Fibroblast of skin of right quadriceps (primary cell): ENCODE data around the gene PHF21B.

ENCODE experiments used
- DNase-seq: peaks from one replicate; pipeline ENCODE4 v3.0.0-alpha.2; 2013

Gene PHF21B

DNA sequence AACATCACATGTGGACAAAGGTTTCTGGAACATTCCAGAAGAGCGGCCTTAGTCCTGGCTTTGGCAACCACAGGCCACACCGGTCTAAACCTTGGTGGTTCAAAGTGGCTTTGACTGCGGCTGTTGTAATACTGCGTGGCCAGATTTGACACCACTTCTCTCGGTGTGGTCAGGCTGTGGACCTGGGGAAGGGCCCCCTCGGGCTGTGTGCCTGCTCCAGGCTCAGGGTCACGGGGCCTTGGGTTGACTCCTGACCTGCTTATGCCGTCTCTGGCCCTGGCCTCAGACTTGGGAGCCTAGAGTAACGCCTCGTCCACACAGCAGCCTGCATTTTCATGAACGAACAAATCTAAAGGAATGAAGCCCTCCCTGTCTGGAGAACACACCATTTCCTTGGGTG, 118.0 kb downstream of the PHF21B start:
- no peak for DNase-seq

GRCh38 chr22:44891293-44891747, 118.5 kb downstream of the PHF21B start:
- DNase-seq: no peak

DNA sequence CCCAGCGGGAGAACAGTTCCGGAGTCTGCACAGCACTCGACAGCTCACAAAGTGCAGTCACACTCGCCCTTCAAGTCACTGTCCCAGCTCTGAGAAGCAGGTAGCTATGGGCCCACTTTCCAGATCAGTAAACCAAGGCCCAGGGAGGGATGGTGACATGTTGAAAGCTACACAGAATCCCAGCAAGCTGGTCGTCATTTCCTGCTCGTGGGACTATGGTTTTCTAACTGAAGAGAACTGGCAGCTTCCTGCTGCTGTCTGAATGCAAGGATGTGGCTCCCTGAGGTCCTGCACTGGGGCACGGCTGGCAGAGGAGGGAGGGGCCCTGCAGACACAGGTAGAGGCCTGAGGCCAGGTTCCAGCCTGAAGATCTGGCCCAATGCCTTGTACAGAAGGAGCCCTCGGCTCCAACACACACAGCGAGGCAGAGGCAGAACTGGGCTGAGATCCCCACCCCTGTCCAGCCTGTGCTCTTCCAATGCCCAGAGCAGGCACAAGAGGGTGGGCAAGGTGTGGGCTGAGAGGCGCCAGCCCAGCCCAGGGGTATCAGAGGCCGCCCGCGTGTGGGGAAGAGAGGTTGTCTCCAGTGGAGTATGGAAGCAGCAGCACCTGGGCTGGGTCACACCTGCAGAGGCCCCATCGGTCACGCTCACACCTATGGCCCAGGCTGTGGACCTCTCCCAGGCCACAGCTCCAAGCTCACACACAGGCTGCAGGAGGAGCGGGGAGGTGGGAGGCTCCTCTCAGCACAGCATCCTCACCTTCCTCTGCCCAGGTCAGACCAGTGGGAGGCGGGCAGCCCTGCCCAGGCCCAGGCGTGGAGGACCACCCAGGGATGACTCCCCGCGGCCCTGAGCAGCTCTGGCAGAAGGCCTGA, 119.2 kb downstream of the PHF21B start:
- no peak for DNase-seq

DNA sequence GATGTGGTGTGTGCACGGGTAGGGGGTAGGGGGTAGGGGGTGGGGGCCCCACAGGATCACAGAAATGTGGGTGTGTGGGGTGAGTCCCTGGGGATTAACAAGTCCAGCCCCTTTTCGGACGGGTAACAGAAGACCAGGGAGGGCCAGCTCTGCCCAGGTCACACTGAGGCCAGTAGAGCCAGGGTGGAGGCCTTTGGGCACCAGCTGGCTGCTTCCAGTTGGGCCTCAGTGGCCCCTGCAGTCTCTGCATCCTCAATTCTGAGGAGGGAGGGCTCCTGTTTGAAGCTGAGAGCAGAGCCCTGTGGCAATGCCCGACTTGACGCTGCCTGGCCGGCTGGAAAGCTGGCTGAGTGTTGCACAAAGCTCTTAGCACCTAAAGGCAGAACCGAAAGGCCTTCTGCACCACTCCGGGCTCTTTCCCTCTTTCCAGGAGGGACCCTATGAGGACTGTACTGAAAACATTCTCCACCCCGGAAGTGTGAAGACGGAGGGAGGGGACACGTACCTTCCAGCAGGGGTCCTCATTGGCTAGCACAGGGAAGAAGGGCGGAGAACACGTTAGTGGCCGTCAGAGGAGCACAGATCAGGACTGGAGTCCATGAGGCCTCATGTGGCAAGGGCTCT, 120.4 kb downstream of the PHF21B start:
- DNase-seq: peak; percentile 6

DNA sequence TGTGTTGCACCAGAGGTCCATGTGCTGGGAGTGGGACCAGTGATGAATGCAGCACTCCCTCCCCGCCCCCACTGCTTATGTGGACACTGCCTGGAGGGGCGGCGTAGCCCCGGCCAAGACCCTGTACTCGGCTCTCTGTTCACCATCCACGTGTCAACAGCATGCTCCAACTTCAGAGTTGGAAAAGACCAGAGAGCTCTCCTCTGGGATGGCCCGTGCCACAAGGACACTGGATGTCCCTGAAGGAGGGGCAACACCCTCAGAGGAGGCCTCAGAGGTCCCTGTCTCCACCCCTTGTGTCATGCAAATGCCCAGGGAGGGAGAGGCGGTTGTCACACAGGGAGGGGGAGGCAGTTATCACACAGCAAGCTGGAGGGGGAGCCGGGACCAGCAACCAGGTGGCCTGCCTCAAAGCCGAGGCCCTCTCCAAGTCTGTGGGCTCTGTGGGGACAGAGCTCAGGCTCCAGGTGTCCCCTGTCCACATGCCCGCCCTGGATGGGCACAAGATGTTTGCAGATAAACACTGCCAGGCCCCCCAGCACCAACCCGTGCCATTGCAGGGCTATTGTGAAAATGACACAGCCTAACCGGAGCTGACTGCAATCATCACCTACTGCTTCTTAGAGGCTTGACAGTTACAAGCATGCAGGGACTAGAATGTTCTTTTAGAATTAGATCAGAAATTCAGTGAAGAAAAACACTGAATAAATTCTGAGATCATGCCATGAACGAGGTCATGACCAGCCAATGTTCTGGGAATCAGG, 121.1 kb downstream of the PHF21B start:
- DNase-seq: no peak

GRCh38 chr22:44887941-44888366, 121.9 kb downstream of the PHF21B start:
- no peak for DNase-seq

DNA sequence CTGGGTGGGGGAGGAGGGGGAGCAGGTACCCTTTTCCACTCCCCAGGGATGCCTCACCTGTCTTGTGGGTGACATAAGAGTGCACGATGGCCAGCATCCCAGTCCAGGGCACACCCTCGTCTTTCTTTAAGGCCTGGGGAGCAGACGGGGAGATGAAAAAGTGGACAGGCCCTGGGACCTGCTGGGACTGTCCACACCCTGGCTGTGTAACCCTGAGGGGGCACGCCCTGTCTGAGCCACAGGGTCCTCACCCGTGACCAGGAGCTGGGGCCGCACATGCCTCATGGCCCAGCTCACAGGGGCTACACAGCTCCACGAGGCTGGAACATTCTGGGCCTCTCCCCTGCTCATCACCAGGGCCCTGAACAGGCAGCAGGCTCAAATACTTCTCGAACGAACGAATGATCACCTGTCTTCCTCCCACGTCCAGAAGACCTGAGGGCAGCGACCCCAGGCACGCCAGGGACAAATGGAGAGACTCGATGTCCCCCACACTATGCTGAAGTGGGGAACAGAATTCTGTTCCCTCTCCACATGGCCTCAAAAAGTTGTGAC, 123.9 kb downstream of the PHF21B start:
- DNase-seq: no peak

- no peak for DNase-seq
These were observed 124.6 kb downstream of the PHF21B start for GRCh38 chr22:44884968-44885805.

DNA sequence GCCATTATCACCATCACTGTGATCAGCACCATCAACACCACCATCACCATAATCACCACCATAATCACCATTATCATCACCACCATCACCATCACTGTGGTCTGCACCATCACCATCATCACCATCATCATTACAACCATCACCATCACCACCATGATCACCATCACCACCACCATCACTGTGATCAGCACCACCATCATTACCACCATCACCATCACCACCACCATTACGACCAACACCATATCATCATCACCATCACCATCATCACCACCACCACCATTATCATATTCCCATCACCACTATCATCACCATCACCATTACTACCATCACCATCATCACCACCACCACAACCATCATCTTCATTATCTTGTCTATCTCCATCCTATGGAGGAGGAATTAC, 125.2 kb downstream of the PHF21B start:
- no peak for DNase-seq

- no peak for DNase-seq
These were observed 126.8 kb downstream of the PHF21B start for GRCh38 chr22:44883011-44883421.

DNA sequence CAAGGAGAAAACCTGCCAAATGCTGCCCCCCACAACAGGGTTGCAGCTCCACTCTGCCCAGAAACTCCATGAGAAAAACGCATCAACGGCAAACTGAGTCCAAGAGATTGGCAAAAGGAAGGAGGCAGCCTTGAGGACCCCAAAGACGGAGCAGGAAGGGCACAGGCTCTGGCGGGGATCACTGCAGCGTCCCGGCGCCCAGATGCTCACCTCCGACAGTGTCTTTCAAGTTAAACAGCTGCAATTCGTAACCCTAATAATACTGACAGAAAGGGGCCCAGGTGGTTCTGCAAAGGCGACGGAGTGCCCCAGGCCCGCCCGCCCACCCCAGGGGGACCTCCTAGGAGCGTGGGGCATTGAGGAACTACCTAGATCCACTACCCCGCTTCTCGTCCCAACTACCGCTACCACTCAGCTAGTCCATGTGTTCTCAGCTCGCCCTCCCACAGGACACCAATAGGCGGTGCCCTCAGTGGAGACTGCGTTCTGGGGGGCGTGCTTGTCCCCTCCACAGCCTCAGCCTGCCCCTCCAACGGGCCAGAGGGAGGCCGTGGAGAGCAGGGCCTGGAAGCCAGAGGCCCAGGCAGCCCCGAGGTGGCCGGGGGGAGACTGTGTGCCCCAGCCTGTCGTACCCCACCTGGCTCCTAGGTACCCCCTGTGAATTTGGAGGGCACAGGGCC, 127.4 kb downstream of the PHF21B start:
- DNase-seq: no peak

DNA sequence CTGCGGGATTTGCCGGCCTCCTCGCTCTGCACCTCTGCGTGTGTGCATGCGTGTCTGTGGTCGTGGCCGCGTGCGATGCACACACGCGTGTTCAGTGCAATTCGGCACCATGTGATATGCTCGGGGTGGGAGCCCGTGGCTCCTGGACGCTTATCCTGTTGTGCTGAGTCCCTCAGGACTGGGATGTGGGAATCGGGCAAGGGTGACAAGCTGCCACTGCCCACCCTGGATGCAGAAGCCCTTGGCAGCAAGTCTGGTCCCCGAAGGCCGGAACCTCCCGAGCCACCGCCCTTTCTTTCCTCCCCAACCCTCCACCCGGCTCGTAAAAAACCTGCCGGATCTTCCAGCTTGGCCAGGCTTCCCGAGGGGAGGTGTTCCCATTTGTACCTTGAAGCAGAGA, 128.2 kb downstream of the PHF21B start:
- no peak for DNase-seq

GRCh38 chr22:44880610-44881290, 129.1 kb downstream of the PHF21B start:
- DNase-seq: no peak

DNA sequence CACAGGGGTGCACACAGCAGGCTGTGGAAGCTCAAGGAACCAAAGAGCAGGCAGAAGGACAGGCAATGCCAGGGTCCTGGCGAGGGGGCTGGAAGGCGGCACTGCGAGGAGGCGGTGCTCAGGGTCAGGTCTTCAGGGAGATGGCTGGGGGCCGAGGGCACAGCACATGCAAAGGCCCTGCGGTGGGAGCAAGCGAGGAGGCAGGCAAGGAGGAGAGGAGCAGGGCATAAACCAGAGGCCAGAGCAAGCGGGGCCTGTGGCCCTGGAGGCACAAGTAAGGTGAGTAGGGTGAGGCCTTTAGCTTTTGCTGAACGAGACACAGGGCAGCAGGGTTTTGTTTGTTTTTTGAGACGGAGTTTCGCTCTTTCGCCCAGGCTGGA, 130.5 kb downstream of the PHF21B start:
- no peak for DNase-seq

DNA sequence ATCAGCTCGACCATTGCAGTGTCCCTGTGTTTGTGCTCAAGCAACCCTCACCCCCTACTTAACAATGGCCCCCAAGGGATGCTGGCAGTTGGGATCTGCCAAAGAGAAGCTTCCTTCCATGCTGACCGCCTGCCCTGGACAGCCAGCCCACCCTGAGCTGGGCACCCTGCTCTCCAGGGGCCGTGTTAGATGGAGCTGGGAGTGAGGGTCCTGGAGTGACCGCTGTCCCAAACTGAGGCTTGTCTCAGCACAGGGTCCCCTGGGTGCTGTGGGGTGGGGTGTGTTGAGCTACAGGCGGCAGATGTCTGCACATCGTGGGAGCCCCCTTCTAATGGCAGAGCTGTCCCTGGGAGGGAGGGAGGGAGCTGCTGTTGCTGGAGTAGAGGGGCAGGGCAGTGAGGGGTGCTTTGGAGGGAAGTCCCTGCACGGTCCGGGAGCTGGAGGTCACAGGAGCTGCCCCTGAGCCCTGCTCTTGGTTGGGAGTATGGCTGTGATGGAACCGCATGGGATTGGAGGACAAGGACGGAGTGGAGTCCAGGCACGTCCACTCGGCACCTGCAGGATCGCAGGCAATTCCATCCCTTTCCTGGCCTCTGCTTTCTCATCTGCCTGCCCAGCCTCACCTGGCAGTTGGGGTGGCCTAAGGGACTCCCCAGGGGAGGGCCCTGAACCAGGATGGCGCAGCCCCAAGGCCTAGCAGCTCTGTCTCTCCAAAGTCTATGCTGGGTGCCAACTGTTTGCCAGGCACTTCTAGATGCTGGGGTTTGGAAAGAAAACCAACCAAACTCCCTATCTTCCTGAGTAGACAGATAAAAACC, 131.1 kb downstream of the PHF21B start:
- no peak for DNase-seq

GRCh38 chr22:44876921-44877320, 132.9 kb downstream of the PHF21B start:
- no peak for DNase-seq

GRCh38 chr22:44871782-44872181, 138.0 kb downstream of the PHF21B start:
- no peak for DNase-seq

DNA sequence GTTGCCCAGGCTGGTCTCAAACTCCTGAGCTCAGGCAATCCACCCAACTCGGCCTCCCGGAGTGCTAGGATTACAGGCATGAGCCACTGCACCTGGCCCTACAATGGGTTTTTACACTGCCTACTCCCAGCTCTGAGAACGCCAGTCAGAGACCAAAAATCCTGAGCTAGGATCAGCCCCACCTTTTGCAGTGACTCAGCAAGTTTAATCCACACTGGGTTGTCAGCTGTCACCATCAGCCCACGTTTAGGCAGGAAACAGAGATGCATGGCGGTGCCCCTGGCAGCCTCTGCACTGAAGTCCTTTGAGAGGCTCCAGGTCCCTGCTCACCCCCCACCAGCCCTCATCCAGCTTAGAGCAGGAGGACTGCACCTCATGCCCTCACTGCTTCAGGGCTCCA, 139.8 kb downstream of the PHF21B start:
- DNase-seq: peak; percentile 8

DNA sequence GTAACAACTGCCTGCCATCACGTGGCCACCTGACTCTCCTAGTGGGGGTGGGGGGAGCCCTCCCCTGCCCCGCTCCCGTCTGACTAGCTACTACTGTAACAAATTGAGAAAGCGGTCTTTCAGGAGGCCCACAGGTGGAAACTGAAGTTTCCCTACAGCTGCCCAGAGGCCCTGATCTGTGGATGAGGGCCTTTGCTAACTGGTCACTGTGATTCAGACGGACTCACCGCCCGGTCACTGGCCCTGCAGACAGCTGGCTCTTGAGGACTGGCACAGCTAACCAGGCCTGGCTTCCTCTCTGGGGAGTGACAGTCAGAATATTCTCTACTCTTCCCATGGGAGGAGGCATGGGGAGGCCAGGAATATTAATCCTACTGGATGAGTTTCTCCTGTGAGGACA, 140.6 kb downstream of the PHF21B start:
- DNase-seq: no peak
